ENCODE results near the gene TTLL10.

Gene TTLL10

DNA sequence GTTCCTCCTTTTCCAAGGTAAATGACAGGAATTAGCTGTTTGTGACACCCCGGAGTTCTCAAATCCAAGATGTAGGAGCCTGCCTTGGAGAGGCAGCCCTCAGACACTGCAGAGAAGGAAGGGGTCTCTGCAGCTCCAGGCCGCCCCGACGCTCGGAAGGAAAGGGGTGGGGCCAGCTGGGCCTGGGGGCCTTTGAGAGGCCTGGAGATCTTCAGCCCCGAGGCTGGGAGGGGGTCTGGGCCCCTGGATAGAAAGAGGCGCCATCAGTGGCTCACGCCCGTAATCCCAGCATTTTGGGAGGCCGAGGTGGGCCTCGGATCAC lies 33.9 kb downstream of the TTLL10 start:
- no peak for DNase-seq

DNA sequence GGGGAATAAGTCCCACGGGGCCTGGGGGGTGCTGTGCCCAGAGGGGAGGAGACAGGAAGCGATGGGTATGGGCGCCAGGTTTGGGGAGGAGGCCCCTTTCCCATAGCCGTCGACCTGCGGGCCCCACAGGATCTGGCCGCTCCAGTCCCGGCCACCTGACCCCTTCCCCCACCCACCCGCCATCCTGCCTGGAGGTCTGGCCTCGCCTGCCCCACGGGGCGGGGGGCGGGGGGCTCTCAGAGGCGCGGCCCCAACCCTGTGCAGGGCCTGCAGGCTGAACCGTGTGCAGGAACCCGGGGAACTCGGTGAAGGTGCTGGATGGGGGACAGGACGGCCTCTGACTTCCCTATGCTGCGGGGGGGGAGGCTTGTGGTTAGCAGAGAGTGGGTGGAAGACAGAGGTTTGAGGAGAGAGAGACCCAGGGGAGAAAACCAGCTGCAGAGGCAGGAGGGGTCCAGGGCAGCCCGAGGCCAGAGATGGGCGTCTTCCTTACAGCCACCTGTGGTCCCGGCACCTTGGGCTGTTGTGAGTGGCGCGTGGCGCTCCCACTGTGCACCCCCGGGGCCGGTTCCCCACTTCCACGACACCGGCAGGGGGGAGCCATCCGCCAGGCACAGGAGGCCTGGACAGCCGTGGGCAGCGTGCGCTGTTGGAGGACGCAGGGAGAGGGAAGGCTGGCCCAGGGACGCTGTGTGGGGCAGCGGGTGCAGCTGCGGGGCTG lies 35.2 kb downstream of the TTLL10 start:
- no peak for DNase-seq

DNA sequence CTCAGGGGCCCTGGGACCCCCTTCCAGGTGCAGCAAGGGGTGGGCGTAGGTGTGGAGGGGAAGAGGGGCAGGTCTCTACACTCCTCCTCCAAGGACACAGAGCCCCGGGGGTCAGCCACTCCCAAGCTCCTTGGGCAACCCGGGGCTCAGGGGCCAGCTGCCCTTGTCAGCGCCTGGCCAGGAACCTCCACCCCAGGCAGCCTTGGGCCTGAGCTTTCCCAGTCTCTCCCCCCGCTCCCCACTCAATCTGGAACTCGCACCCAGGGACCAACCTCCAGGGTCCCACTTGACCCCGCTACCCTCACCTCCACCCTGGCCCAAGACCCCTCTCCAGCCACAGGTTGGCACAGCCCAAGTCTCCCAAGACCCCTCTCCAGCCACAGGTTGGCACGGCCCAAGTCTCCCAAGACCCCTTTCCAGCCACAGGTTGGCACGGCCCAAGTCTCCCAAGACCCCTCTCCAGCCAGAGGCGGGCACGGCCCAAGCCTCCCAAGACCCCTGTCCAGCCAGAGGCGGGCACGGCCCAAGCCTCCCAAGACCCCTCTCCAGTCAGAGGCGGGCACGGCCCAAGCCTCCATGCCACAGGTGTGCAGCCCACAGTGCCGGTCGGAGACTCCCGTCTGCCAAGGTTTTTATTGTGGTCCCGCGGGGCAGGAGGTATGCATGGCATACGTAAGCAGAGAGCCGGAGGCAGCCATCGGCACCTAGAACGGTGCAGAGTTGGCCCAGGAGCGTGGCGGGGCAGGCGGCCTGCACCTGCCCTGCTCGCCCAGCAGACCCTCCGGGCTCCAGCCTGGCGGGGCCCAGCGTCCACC lies 37.3 kb downstream of the TTLL10 start:
- no peak for DNase-seq

DNA sequence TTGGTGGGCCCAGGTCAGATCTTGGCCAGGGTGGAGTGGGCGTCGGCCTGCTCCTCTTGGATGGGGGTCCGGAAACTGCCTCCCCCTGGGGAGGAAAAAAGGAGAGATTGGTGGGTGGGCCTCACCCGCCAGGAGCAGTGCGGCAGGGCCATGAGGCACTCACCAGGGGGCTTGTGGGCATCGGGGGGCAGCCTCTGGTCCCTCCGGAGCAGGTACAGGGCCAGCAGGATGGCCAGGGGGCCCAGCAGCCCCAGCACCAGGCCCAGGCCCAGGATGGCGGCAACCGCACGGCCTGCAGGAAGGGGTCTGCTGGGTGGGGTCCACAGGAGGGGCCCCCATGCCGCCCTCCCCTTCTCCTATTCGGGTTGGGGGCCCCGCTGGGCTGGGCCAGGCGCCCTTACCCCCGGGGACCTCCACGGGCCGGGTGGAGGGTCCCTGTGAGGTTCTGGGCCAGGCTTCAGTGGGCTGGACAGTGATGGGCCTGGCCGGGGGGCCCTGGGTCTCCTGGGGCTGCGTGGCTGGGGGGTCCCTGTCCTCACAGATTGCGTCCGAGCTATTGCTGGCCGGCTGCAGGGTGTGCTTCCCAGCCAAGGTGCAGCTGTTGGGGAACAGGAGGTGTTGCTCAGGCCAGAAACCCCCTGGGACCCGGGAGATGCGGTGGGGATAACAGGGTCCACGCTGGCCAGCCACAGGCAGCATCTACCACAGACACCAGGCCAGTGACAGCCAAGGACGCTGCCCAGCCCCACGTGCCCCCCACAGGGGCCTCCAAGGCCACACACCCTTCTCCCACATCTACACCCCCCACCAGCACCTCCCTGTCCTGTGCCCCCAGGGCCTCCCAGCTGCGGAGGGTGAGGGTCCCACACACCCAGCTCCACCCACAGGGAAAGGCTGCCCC lies 38.1 kb downstream of the TTLL10 start:
- no peak for DNase-seq

DNA sequence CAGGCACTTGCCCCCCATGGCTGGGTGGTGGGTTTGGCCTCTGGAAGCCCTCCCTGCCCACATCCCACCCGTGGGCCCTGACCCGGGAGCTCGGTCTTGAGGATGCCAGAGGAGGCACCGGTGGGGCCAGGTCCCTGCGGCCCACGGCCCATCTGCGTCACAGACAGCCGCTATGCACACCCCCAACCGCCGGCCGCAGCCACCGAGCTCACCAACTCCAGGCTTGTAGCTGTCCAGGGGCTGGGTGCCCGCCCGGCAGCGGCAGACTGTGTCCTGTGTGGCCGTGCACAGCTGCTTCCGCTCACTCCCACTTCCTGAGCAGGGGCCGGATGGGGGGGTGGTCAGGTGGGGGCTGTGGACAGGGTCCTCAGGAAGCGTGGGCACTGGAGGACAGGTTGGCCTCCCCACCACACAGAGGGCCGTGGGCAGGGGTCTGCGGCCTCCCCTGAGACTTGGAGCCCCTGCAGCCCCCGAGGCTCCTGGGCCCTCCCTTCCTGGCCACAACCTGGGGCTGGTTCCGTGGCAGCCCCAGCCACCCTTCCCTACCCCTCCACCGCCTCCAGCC lies 39.2 kb downstream of the TTLL10 start:
- no peak for DNase-seq

DNA sequence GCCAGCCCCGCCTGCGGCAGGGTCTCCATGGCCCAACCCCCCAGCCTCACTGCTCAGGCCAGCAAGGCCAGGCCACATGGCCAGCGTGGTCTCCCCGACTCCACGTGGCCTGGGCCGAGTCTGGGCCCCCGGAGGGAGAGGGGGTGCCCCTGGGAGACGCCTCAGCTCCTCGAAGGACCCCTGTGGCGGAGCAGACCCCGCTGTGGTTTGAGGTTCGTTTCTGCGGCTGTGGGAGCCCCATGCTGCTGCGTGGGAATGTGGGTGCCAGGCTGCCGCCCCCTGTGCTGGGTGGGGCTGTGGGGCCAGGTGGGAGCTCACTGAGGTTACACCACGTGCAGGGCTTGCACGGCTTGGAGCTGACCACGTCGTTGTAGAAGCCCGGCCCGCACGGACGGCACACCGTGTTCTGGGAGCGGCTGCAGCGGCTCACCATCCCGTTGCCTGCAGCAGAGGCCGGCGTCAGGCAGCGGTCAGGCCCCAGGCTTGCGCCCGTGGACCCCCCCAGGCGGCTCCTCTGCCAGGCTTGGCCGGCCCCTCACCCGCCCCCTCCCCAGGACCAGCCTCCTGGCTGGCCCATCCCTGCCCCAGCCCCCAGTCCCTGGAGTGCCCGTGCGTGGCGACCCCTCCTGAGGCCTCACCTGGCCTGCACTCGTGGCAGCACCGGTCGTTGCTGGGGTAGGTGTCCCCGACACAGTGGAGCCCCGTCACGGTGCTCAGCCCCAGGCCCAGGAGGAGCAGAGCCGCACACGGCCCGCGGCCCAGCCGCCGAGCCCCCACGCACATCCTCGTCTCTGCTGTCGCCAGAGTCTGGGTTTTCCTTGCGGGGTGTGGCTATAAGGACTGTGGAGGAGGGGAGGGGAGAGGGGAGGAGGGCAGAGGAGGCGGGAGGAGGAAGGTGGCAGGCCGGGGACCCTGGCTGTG lies 39.9 kb downstream of the TTLL10 start, which contains the start of gene TNFRSF4:
TNFRSF4 (minus strand) TSS at position 809 of the 921 bp plus-strand sequence; CDS start at position 783, 26 bp downstream.
- DNase-seq = no peak

DNA sequence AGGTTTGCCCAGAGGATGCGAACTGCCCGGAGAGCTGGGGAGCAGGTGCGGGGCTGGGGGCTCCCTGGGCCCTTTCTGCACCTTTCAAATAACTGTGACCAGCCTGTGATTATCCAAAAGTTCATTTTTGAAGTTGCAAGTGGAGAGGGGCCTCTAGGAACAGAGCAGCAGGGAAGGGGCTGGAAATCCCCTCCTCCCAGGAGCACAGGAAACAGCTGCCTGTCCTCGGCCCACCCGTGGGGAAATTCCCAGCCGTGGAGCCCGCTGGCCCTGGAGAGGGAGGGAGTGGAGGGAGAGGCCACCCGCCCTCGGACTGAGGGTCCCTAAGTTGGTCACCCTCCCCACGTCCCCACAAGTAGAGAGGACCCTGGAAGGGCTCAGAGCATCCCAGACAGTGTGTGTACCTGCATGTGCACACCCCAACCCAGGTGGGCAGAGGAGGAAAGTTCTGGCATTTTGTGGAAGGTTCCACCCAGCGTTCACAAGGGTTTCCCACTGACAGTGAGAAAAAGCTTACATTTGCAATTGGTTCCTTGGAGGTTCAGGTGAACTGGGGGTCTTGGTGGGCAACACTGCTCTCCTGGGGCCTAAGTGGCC lies 41.5 kb downstream of the TTLL10 start:
- no peak for DNase-seq

DNA sequence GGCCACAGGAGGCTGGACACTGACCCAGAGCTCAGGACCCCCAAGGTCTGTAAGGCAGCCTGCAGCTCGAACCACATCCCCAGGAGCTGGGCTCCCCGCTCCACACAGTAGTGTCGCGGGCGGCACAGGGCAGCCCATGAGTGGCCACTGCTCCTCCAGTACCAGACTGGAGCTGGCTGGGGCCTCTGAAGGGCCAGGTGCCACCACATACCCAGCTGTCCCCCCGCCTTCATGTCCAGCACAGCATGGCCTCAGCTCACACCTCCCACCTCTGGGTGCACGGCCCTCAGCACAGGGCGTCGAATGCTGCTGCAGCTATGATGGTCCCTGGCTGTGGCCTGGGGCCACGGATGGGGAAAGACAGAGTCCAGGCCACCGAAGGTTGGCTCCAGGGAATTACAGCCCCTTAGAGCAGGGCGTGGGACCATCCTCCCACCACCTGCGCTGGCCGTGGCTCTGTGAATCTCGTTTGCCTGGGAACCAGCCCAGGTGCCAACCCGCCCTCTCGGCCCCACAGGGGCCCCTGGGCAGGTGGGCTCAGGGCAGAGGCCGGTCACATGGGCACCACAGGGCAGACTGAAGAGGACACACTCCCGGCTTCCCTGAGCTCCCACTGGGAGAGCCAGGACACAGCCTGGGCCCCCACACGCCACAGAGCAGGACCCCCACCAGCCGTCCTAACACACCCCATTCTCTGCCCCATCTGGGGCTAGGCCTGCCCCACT lies 42.4 kb downstream of the TTLL10 start:
- DNase-seq = no peak

DNA sequence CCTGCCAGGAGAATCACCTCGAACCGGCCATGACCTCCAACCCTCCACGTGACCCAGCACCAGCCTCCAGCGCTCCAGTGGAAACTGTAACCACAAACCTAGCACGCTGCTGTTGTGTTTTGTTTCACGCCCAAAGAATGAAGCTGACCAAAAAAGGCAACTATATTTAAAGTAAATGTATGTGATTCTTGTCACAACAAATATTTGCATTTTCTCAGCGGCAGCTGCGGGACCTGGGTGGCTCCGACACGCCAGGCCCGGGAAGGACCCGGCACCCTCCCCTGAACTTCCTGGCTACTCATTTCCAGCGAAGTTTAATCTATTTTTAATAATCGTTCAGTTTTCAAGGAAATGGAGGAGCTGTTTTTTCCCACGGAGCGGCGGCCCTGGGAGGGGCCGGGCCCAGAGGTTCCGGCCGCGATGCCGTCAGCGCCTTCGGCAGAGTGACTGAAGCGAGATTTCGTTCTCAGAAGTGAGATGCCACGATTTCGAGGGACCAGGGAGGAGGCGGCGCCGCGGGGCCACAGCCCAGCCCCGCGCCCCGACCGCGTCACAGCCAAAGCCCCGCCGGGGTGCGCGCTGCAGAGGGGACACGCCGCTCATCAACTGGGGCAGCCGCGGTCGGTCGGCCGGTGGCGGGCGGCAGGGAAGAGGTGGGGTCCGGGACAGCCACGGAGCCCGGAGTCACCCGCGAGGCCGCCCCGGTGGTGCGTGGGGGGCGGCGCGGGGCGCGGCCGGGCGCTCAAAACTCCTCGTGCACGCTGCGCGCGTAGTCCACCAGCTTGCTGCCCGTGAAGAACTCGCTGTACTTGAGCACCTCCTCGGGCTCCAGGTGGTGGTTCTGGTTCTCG lies 43.3 kb downstream of the TTLL10 start:
- no peak for DNase-seq

DNA sequence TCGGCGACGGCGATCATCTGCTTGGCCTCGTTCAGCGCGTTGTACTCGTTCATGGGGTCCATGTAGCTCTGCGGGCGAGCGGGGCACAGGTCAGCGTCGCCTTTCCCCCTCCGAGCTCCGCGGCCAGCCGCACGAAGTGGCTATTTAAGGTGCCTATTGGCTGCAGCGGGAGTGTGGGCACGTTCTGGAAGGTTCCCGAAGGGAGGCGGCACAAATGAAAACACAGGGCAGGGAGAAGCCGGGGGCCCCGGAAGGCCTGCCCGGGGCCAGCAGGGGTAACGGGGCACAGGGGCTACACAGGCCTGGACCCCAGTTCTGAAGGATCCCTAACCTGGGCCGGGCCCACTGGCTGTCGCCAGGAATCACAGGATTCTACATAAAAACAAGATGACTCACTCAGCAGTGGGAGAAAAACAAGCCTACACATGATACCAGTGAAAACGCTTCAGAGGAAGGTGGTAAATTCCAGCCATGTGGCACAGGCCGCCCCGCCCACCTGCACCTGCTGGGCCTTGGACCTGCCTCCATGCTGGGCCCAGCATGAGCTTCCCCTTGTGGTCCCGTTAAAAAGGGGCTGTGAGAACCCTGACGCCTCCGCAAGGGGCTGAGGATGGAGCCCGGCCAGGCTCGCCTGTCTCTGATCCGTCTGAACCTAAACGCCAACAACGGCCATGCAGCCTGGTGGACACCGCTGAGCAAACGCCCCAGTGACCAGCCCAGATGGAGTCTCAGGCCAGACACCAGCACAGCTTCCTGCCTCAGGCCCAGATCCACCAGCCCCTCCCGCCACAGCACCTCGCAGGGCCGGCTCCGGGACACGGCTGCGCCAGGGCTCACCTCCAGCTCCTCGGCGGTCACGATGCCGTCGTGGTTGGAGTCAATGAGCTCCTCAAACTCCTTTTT lies 44.2 kb downstream of the TTLL10 start:
- peak; percentile 4 for DNase-seq

DNA sequence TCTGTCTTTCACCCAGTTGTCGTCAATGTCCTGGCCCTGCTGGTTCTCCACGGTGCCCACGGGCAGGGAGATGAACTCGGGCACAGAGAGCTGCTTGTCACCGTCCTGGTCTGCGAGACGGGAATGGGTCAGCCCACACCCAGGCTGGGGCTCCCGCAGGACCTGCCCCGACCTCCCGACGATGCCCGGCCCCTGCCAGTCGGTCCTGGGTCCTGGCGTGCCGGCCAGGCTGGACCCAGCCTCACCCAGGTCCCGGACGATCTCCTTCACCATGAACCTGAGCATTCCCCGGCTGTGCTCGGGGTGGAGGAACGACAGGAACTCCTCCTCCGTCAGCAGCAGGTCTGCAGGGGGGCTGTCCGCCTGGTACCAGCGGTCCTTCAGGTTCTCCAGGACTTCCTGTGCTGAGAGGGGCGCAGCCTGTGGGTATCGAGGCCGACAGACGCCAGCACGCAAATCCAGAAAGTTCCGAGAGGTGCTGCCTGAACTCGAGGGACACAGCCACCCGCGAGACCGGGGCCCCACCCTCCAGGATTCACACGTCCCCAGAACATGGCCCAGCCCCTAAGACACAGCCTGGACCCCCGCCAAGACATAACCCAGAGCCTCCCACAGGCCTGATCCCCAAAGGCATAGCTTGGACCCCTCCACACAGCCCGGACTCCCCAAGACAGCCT lies 45.0 kb downstream of the TTLL10 start:
- no peak for DNase-seq

DNA sequence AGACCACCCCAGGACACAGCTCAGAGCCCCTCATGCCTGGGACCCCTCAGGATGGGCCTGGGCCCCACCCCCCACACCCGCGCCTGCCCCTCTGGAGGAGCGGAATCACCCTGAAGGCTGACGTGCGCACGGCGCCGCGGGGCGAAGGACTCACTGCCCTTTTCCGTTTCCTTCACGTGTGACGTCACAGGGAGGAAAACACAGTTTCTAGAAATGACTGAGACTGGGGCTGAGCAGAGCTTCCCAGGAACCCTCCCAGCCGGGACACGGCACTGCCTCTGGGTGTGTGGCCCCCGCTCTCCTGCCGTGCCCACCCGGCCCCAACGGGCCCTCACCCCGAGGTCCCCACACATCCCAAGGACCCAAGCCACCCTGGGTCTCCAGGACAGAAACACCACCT lies 45.7 kb downstream of the TTLL10 start:
- DNase-seq = no peak

DNA sequence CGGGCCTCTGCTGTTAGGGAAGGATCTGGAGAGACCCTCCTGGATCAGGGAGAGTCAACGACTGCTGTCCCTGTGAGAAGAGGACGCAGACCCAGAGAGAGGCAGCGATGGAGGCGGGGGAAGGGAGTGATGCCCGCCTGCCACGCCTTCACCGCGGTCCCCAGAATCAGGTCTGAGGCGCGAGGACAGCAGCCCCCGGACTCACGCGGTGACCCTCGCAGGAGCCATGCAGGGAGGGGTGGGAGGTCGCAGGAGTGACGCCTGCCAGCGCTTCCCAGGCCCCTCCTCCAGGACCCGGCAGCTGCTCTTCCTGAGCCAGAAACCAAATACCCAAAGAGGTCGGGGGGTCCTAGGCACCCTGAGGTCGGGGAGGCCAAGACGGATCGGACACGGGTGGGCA lies 46.5 kb downstream of the TTLL10 start:
- DNase-seq = no peak

DNA sequence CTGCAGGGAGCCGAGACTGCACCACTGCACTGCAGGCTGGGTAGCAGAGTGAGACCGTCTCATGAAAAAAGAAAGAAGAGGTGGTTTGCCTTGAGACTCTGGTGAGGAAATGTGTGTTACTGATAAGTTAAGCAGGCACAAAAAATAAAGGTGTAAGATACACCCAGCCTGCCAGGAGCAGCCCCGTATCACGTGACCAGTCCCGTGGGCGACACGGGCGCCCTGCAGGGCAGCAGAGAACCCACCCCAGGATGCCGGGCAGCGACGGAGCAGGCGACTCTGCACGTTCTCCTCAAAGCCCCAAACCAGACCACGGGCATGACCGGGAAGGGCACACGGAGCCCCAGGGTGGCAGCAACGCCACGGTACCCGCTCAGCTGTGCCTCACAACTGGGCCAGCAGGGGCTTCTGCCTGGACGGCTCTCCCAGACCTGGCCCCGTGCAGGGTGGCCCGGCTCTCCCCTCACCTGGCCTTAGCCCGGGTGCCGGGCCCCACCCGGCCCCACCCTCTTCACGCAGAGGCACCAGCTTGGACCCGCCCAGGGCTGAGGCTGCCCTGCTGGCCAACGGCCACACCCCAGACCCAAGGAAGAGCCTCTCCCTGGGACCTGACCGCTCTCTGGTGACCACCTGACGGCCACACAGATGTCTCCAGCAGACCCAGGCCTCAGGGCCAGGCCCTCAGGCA lies 48.4 kb downstream of the TTLL10 start:
- DNase-seq = no peak

DNA sequence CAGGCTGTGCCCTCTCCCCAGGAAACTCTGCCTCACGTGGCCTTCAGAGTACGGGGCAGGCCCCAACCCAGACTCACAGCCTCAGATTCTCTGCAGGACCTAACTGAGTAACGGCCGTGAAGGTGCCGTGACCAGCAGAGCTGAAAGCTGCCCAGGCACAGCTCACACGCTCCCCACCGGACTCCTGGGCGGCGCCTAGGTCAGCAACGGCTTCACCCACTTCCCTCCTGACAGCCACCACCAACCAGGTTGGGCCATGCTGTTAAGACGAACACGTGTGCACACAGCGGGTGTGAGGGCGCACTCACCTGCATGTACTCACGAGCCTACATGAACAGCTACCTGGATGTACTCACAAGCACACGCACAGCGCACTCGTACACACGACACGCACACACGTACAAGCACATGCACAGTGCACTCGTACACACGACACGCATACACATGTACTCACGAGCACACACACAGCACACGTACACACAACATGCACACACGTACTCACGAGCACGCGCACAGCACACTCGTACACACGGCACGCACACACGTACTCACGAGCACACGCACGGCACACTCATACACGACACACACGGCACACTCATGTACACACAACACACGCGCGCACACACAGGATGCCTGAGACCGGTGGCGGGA lies 49.0 kb downstream of the TTLL10 start:
- DNase-seq = no peak

DNA sequence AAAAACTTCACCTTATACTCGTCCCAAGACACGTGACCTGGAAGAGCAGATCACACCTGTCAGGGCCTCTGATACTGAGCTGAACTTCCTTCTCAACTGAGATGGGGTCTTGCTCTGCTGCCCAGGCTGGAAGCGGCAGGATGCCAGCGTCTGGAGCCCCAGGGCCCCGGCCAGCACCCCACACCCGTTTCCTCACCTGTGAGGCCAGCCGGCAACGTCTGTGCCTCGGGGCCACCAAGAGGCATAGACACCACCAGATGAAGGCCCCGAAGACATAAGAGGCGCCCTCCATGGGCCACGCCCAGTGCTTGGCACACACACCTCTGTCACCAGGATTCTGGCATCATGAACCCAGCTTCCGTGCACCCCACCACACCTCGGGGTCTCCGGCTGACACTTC lies 49.6 kb downstream of the TTLL10 start:
- DNase-seq = no peak

DNA sequence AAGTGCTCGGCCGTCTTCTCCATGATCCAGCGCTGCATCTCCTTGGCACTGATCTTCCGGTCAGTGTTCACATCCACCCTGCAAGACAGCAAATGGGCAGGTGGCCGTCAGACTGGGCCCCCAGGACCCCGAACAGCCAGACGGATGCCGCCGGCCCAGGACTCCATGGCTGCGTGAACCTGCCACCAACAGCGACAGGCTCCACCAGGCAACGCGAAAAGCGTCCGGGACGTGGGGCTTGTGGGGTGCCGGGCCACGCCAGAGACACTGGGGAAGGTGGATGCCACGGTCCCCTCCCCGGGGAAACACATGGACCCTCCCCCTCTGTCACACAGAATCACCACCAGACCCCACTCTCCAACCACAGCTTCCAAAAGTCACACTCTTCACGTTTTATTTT lies 50.2 kb downstream of the TTLL10 start:
- DNase-seq = no peak

Measured in NCI-H1694 treated with DMSO at 0.1 percent for 48 hours (cell line).